HEK293 (cell line): ENCODE measurements around the gene DNAJC22.

Source experiments
- ATF2 ChIP-seq: fragments of 450-650 bp; formaldehyde crosslinking; IDR thresholded peaks from 2 replicates; pipeline ENCODE4 v1.5.1; 2016; ENCODE audit warnings: missing biosample characterization, missing genetic modification characterization, low read depth
- GLI2 ChIP-seq: fragments of 450-650 bp; formaldehyde crosslinking; IDR thresholded peaks from 2 replicates; pipeline ENCODE4; 2017; ENCODE audit warnings: missing biosample characterization, missing genetic modification characterization, low read depth, borderline replicate concordance
- KLF1 ChIP-seq: fragments of 450-650 bp; formaldehyde crosslinking; IDR thresholded peaks from 2 replicates; pipeline ENCODE4 v1.5.1; 2016; ENCODE audit warnings: missing biosample characterization, missing genetic modification characterization
- KLF8 ChIP-seq: fragments of 450-650 bp; formaldehyde crosslinking; IDR thresholded peaks from 2 replicates; pipeline ENCODE4 v1.5.1; 2016; ENCODE audit warnings: missing biosample characterization, missing genetic modification characterization
- MEIS1 ChIP-seq: sonication (generic); formaldehyde crosslinking; IDR thresholded peaks from 2 replicates; pipeline ENCODE4 v1.8.1; 2022; ENCODE audit warnings: missing genetic modification reagents, mild to moderate bottlenecking, borderline replicate concordance
- PRDM10 ChIP-seq: fragments of 450-650 bp; formaldehyde crosslinking; IDR thresholded peaks from 2 replicates; pipeline ENCODE4 v1.5.1; 2016; ENCODE audit warnings: missing biosample characterization, missing genetic modification characterization
- TCF7L2 ChIP-seq: IDR thresholded peaks from 2 replicates; pipeline ENCODE4 v1.6.1; 2011; ENCODE audit warnings: low read depth, mild to moderate bottlenecking, inconsistent platforms, low read length, moderate library complexity, borderline replicate concordance
- ZBTB20 ChIP-seq: fragments of 450-650 bp; formaldehyde crosslinking; IDR thresholded peaks from 2 replicates; pipeline ENCODE4 v1.5.1; 2016; ENCODE audit warnings: missing biosample characterization, missing genetic modification characterization
- ZNF112 ChIP-seq: fragments of 450-650 bp; formaldehyde crosslinking; IDR thresholded peaks from 2 replicates; pipeline ENCODE4 v1.5.0; 2017; ENCODE audit warnings: missing biosample characterization, missing genetic modification characterization
- ZNF155 ChIP-seq: fragments of 450-650 bp; formaldehyde crosslinking; IDR thresholded peaks from 2 replicates; pipeline ENCODE4 v1.5.1; 2016; ENCODE audit warnings: missing biosample characterization, missing genetic modification characterization
- ZNF175 ChIP-seq: fragments of 450-650 bp; formaldehyde crosslinking; IDR thresholded peaks from 2 replicates; pipeline ENCODE4 v1.5.1; 2016; ENCODE audit warnings: missing biosample characterization, missing genetic modification characterization
- ZNF202 ChIP-seq: fragments of 450-650 bp; formaldehyde crosslinking; IDR thresholded peaks from 2 replicates; pipeline ENCODE4 v1.5.1; 2016; ENCODE audit warnings: missing biosample characterization, missing genetic modification characterization, borderline replicate concordance
- ZNF214 ChIP-seq: fragments of 450-650 bp; formaldehyde crosslinking; IDR thresholded peaks from 2 replicates; pipeline ENCODE4 v1.5.1; 2017; ENCODE audit warnings: missing biosample characterization, mild to moderate bottlenecking, missing genetic modification characterization, borderline replicate concordance
- ZNF223 ChIP-seq: fragments of 450-650 bp; formaldehyde crosslinking; IDR thresholded peaks from 2 replicates; pipeline ENCODE4 v1.5.1; 2016; ENCODE audit warnings: missing biosample characterization, missing genetic modification characterization
- ZNF239 ChIP-seq: fragments of 450-650 bp; formaldehyde crosslinking; IDR thresholded peaks from 2 replicates; pipeline ENCODE4 v1.5.1; 2016; ENCODE audit warnings: missing biosample characterization, missing genetic modification characterization
- ZNF24 ChIP-seq: fragments of 450-650 bp; formaldehyde crosslinking; IDR thresholded peaks from 2 replicates; pipeline ENCODE4 v1.5.1; 2016; ENCODE audit warnings: missing biosample characterization, missing genetic modification characterization
- ZNF324 ChIP-seq: fragments of 450-650 bp; formaldehyde crosslinking; IDR thresholded peaks from 2 replicates; pipeline ENCODE4 v1.5.1; 2016; ENCODE audit warnings: missing biosample characterization, missing genetic modification characterization
- ZNF404 ChIP-seq: fragments of 450-650 bp; formaldehyde crosslinking; IDR thresholded peaks from 2 replicates; pipeline ENCODE4 v1.5.1; 2017; ENCODE audit warnings: missing biosample characterization, missing genetic modification characterization
- ZNF423 ChIP-seq: fragments of 450-650 bp; formaldehyde crosslinking; IDR thresholded peaks from 2 replicates; pipeline ENCODE4 v1.5.1; 2016; ENCODE audit warnings: missing biosample characterization, missing genetic modification characterization
- ZNF530 ChIP-seq: fragments of 450-650 bp; formaldehyde crosslinking; IDR thresholded peaks from 2 replicates; pipeline ENCODE4 v1.5.1; 2016; ENCODE audit warnings: low read depth, missing biosample characterization, missing genetic modification characterization
- ZNF549 ChIP-seq: fragments of 450-650 bp; IDR thresholded peaks from 2 replicates; pipeline ENCODE4 v1.5.1; 2018; ENCODE audit warnings: missing biosample characterization, missing genetic modification characterization, mild to moderate bottlenecking, inconsistent platforms, moderate library complexity
- ZNF555 ChIP-seq: fragments of 450-650 bp; formaldehyde crosslinking; conservative IDR thresholded peaks from 2 replicates; pipeline ENCODE4 v1.5.1; 2017; ENCODE audit warnings: missing biosample characterization, mild to moderate bottlenecking, missing genetic modification characterization, inconsistent platforms
- ZNF560 ChIP-seq: fragments of 450-650 bp; formaldehyde crosslinking; IDR thresholded peaks from 2 replicates; pipeline ENCODE4 v1.5.1; 2017; ENCODE audit warnings: missing biosample characterization, missing genetic modification characterization, borderline replicate concordance
- ZNF639 ChIP-seq: fragments of 450-650 bp; formaldehyde crosslinking; IDR thresholded peaks from 2 replicates; pipeline ENCODE4 v1.5.1; 2016; ENCODE audit warnings: missing biosample characterization, missing genetic modification characterization
- ZNF76 ChIP-seq: fragments of 450-650 bp; formaldehyde crosslinking; IDR thresholded peaks from 2 replicates; pipeline ENCODE4; 2016; ENCODE audit warnings: low read depth, missing biosample characterization, missing genetic modification characterization, borderline replicate concordance
- ZNF776 ChIP-seq: fragments of 450-650 bp; formaldehyde crosslinking; IDR thresholded peaks from 2 replicates; pipeline ENCODE4 v1.5.0; 2017; ENCODE audit warnings: missing biosample characterization, missing genetic modification characterization, borderline replicate concordance
- ZSCAN30 ChIP-seq: fragments of 450-650 bp; IDR thresholded peaks from 2 replicates; pipeline ENCODE4 v1.5.1; 2018; ENCODE audit warnings: missing biosample characterization, mild to moderate bottlenecking, missing genetic modification characterization, moderate library complexity
- TF ChIP-seq, protein P1 (sequence below): fragments of 450-650 bp; formaldehyde crosslinking; IDR thresholded peaks from 2 replicates; pipeline ENCODE4 v1.5.1; 2016; ENCODE audit warnings: missing biosample characterization, missing genetic modification characterization
- TF ChIP-seq, protein P2 (sequence below): fragments of 450-650 bp; formaldehyde crosslinking; IDR thresholded peaks from 2 replicates; pipeline ENCODE4 v1.5.1; 2017; ENCODE audit warnings: missing biosample characterization, mild to moderate bottlenecking, missing genetic modification characterization, moderate library complexity

The DNAJC22 gene

DNA sequence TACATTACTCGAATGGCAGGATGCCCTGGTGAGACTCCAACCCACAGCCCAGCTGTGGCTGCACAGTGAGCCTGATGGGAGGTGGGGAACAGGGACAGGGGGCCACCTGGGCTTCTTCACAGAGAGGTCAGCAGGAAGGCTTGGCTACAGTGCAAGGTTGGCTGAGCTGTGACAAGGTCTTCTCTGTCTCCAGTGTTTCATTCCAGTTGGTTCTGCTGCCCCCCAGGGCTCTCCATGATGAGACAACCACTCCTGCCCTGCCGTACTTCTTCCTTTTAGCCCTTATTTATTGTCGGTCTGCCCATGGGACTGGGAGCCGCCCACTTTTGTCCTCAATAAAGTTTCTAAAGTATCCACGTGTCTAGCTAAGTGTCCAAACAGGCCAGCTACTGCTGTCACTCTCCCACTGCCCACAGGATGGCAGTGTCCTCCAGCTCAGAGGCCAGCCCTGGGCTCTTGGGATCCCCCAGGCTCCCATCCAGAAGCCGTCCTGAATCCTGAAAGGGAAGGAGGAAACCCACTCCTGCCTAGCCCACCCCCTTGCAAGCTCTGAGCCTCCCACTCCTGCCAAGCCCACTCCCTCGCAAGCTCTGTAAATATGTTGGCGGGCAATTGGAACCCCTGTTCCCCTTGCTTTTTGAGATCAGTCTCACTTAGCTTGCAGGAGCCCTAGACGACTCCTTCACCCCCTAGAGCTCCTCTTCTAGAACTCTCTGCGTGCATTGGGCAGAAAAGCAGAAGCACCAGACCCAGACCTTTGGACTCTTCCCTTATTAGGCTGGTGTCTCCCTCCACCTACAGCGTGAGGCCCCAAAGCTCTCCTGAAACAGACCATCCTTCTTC is 15.1 kb upstream of the DNAJC22 start (continued):
- peak; percentile 36 for TF ChIP-seq KLF1 (tag by site-specific recombination)
- TF ChIP-seq ZBTB20 (tag by site-specific recombination) = no peak
- no peak for TF ChIP-seq ZNF76 (tag by site-specific recombination)
- no peak for TF ChIP-seq ZNF112 (tag by site-specific recombination)
- no peak for TF ChIP-seq ZNF530 (tag by site-specific recombination)
- TF ChIP-seq ZNF404 = no peak
- TF ChIP-seq ZNF223 (tag by site-specific recombination) = no peak
- TF ChIP-seq ZNF239 = no peak
- no peak for TF ChIP-seq ZNF175 (tag by site-specific recombination)
- no peak for TF ChIP-seq ZSCAN30
- TF ChIP-seq ZNF639 (tag by site-specific recombination) = no peak
- TF ChIP-seq PRDM10 = peak; percentile 37; the same call in 1 of the 2 replicates
- TF ChIP-seq ZNF555 (tag by site-specific recombination) = no peak
- TF ChIP-seq ZNF155 (tag by site-specific recombination) = no peak
- no peak for TF ChIP-seq ZNF776 (tag by site-specific recombination)
- TF ChIP-seq, protein P1, sequence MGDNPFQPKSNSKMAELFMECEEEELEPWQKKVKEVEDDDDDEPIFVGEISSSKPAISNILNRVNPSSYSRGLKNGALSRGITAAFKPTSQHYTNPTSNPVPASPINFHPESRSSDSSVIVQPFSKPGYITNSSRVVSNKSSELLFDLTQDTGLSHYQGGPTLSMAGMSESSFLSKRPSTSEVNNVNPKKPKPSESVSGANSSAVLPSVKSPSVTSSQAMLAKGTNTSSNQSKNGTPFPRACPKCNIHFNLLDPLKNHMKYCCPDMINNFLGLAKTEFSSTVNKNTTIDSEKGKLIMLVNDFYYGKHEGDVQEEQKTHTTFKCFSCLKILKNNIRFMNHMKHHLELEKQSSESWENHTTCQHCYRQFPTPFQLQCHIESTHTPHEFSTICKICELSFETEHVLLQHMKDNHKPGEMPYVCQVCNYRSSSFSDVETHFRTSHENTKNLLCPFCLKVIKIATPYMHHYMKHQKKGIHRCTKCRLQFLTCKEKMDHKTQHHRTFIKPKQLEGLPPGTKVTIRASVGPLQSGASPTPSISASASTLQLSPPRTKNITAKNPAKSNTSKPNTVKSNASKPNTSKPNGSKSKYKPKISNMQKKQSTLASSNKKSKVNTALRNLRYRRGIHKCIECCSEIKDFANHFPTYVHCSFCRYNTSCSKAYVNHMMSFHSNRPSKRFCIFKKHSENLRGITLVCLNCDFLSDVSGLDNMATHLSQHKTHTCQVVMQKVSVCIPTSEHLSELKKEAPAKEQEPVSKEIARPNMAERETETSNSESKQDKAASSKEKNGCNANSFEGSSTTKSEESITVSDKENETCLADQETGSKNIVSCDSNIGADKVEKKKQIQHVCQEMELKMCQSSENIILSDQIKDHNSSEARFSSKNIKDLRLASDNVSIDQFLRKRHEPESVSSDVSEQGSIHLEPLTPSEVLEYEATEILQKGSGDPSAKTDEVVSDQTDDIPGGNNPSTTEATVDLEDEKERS = no peak
- TF ChIP-seq ZNF24 (tag by site-specific recombination) = no peak
- TF ChIP-seq TCF7L2 = no peak
- TF ChIP-seq MEIS1 (CRISPR knock-in tag) = no peak
- no peak for TF ChIP-seq ZNF549 (tag by site-specific recombination)
- no peak for TF ChIP-seq ZNF560 (tag by site-specific recombination)
- TF ChIP-seq KLF8 = no peak
- TF ChIP-seq ZNF202 (tag by site-specific recombination) = no peak
- no peak for TF ChIP-seq GLI2
- TF ChIP-seq ZNF324 = no peak
- TF ChIP-seq ATF2 = no peak
- TF ChIP-seq, protein P2, sequence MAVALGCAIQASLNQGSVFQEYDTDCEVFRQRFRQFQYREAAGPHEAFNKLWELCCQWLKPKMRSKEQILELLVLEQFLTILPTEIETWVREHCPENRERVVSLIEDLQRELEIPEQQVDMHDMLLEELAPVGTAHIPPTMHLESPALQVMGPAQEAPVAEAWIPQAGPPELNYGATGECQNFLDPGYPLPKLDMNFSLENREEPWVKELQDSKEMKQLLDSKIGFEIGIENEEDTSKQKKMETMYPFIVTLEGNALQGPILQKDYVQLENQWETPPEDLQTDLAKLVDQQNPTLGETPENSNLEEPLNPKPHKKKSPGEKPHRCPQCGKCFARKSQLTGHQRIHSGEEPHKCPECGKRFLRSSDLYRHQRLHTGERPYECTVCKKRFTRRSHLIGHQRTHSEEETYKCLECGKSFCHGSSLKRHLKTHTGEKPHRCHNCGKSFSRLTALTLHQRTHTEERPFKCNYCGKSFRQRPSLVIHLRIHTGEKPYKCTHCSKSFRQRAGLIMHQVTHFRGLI (tag by site-specific recombination) = no peak
- TF ChIP-seq ZNF214 (tag by site-specific recombination) = no peak
- no peak for TF ChIP-seq ZNF423 (tag by site-specific recombination)
